Uterus (tissue), 4 donors: Measurements from ENCODE around the gene TDRD15. TPM values are rescaled to one million over a fixed set of nuclear protein-coding genes. Genes with fewer than 3 reads are reported as not detected.

Experiments
- DNase-seq, 2 donors: peaks; one replicate each; pipeline ENCODE4 v3.0.0-alpha.2; 2019 to 2020
- H3K27ac ChIP-seq, 2 donors: fragments of 200-600 bp; sonication (generic); 1 replicate in 1 of 2; 2 replicates in 1 of 2; pipeline ENCODE4 v1.5.1; 2016 to 2018
- H3K27me3 ChIP-seq, 2 donors: fragments of 200-600 bp; sonication (generic); one replicate each; pipeline ENCODE4 v1.5.1; 2018 to 2019; ENCODE audit warnings: control low read depth in 1 of 2
- H3K36me3 ChIP-seq, 2 donors: fragments of 200-600 bp; sonication (generic); one replicate each; pipeline ENCODE4 v1.5.1; 2019; ENCODE audit warnings: control low read depth in 1 of 2
- H3K4me1 ChIP-seq, 2 donors: fragments of 200-600 bp; sonication (generic); one replicate each; pipeline ENCODE4 v1.5.1; 2018 to 2019; ENCODE audit warnings: control low read depth in 1 of 2
- H3K4me3 ChIP-seq, 2 donors: fragments of 200-600 bp; sonication (generic); 1 replicate in 1 of 2; 2 replicates in 1 of 2; pipeline ENCODE4 v1.5.1; 2018 to 2019; ENCODE audit warnings: mild to moderate bottlenecking in 1 of 2
- H3K9me3 ChIP-seq, 2 donors: fragments of 200-600 bp; sonication (generic); one replicate each; pipeline ENCODE4 v1.5.1; 2019; ENCODE audit warnings: control low read depth in 1 of 2
- POLR2A ChIP-seq, 2 donors: fragments of 450-650 bp; IDR thresholded peaks; one replicate each; pipeline ENCODE4 v1.6.1; 2016; ENCODE audit warnings: antibody characterized with exemption in 2 of 2, mild to moderate bottlenecking in 1 of 2, moderate library complexity in 1 of 2
- intact Hi-C: fragments of 100-400 bp; cut with DNase I; formaldehyde crosslinking; loops from one replicate; pipeline ENCODE4 v1.15.1; 2023; ENCODE audit warnings: low total_unique reads
- total RNA-seq, 4 donors: library from RNA; depleted of rRNA in 3 of 4; stranded (reverse); fragments of >200 nt in 3 of 4; gene quantifications; one replicate each; pipeline versions ENCODE4 v1.1.0 to v1.2.4, GENCODE V29; 2014 to 2023
- TF ChIP-seq, protein P1 (sequence below), 4 experiments: fragments of 200-600 bp in 2 of 4; fragments of 450-650 bp in 2 of 4; sonication (generic) in 2 of 4; IDR thresholded peaks; one replicate each; pipeline ENCODE4 v1.5.1; 2016 to 2019; ENCODE audit warnings: antibody characterized with exemption in 4 of 4, mild to moderate bottlenecking in 2 of 4, moderate library complexity in 1 of 4
- donor health status: DM: yes; HTN: yes; CAD: no.

Gene TDRD15
- total RNA-seq, result under 1 TPM in 2 of 4 donors, not detected in 2; under 0.01 to 0.28 TPM

DNA sequence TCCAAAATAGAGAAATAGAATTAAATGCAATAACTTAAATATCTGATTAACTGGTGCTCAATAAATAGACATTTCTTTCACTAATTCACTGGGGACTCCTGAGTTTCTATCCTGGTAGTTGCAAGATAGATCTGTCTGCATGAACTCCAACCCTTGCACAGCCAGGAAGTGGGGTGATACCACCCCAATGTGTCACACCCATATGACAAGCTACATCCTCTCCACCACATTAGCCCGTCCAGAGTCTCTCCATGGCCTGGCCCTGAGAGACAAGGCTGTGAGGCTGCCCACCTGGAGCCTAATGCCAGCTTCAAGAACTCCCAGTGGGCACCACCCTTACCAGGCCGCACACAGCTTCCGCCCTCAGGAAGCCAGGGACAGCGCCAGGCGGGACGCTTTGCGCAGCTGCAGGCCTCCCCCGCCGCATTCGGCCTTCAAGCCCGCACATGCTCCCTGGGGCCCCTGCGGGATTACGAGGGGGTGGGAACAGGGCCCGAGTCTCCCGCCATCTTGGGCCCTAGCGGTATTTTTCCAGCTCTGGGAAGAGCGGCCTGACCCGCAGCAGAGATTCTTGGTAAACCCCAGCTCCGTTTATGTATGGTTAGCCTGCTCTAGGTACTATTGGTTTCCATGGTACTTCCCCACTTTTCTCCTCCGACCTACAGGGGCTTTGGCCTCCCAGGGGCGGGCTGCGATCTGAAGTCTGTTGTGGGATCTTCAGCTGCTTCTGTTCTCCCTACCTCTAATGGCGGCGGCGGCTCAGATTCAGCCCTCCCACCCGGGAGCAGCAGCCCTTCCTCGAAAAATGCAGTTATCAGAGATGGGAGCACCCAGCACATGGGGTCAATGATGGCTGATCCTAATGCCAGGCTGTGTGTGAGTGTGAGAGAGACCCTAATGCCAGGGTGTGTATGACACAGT is at the start of gene TDRD15:
TDRD15 (plus strand) TSS at position 496 of the 921 bp plus-strand sequence. CDS start 13,500 bp downstream, outside the sequence.
- H3K36me3 ChIP-seq, result no peaks in the 10 kb centered on the region
- TF ChIP-seq, protein P1, sequence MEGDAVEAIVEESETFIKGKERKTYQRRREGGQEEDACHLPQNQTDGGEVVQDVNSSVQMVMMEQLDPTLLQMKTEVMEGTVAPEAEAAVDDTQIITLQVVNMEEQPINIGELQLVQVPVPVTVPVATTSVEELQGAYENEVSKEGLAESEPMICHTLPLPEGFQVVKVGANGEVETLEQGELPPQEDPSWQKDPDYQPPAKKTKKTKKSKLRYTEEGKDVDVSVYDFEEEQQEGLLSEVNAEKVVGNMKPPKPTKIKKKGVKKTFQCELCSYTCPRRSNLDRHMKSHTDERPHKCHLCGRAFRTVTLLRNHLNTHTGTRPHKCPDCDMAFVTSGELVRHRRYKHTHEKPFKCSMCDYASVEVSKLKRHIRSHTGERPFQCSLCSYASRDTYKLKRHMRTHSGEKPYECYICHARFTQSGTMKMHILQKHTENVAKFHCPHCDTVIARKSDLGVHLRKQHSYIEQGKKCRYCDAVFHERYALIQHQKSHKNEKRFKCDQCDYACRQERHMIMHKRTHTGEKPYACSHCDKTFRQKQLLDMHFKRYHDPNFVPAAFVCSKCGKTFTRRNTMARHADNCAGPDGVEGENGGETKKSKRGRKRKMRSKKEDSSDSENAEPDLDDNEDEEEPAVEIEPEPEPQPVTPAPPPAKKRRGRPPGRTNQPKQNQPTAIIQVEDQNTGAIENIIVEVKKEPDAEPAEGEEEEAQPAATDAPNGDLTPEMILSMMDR (IDR thresholded peaks at IDR 0.05), result no peak
- no peak for TF ChIP-seq POLR2A (IDR thresholded peaks at IDR 0.05)
- H3K4me3 ChIP-seq, result no peak within 1 kb of the TSS
- peaks cover 0 to 4% of the 10 kb centered on the region in 2 donors for H3K27me3 ChIP-seq
- no peak for DNase-seq
- H3K27ac ChIP-seq, result no peak within 1 kb of the TSS
- no peaks in the 10 kb centered on the region for H3K9me3 ChIP-seq
- no peaks in the 10 kb centered on the region for H3K4me1 ChIP-seq
- intact Hi-C loops, result no loop called here

- Histone ChIP-seq H3K36me3 (no peaks in the 10 kb centered on the region), H3K27ac (no peak overlapping the region), H3K4me1 (no peaks in the 10 kb centered on the region), H3K4me3 (no peak overlapping the region), H3K27me3 (no peaks in the 10 kb centered on the region), H3K9me3 (no peaks in the 10 kb centered on the region)
- no peak for TF ChIP-seq POLR2A (IDR thresholded peaks at IDR 0.05)
- TF ChIP-seq, protein P1 (IDR thresholded peaks at IDR 0.05), result no peak
- intact Hi-C loops, result no loop called here
- no peak for DNase-seq
These were observed 45.5 kb upstream of the TDRD15 start for GRCh38 chr2:21078296-21078695.

- Histone ChIP-seq H3K27me3 (no peaks in the 10 kb centered on the region), H3K4me1 (no peaks in the 10 kb centered on the region), H3K36me3 (no peaks in the 10 kb centered on the region), H3K4me3 (no peak overlapping the region), H3K9me3 (no peaks in the 10 kb centered on the region), H3K27ac (no peak overlapping the region)
- intact Hi-C loops, result no loop called here
- DNase-seq, result no peak
- TF ChIP-seq POLR2A (IDR thresholded peaks at IDR 0.05), result no peak
- TF ChIP-seq, protein P1 (IDR thresholded peaks at IDR 0.05), result no peak
These were observed 40.3 kb upstream of the TDRD15 start for GRCh38 chr2:21083482-21083881.

GRCh38 chr2:21084401-21084800 is 39.4 kb upstream of the TDRD15 start:
- no peaks in the 10 kb centered on the region for H3K27me3 ChIP-seq
- DNase-seq, result no peak
- TF ChIP-seq, protein P1 (IDR thresholded peaks at IDR 0.05), result no peak
- TF ChIP-seq POLR2A (IDR thresholded peaks at IDR 0.05), result no peak

DNA sequence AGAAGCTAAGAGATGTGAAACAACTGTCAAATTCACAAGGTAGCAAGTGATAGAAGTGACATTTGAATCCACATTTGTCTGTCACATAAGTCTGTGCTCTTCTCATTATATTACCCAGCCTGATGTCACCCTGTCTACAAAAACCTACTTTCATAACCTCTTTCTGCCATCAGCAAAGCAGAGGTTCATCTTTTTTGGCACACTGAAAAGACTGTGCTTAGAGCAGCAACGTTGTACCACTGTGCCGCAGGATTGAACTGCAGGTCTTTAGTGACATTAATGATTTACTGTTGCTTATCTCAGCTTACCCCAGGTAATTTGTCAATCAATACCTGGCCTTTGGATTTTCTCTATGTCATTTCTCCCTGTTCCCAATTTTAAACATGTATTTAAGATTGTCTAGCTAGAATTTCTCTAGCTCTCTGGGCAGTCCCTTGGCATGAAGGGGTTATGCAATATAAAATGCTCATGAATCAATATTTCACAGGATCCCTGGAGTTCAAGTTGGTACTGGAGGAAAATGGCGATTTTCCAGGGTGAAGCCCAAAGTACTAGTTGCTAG is 31.4 kb upstream of the TDRD15 start:
- no peak for TF ChIP-seq POLR2A (IDR thresholded peaks at IDR 0.05)
- TF ChIP-seq, protein P1 (IDR thresholded peaks at IDR 0.05), result no peak
- H3K4me3 ChIP-seq, result no peak overlapping the region
- no peaks in the 10 kb centered on the region for H3K4me1 ChIP-seq
- H3K27me3 ChIP-seq, result no peaks in the 10 kb centered on the region
- DNase-seq, result no peak
- intact Hi-C loops, result no loop called here
- H3K36me3 ChIP-seq, result no peaks in the 10 kb centered on the region
- H3K9me3 ChIP-seq, result no peaks in the 10 kb centered on the region
- no peak overlapping the region for H3K27ac ChIP-seq

More at GRCh38 chr2:21084401-21084800, 39.4 kb upstream of the TDRD15 start:
- Histone ChIP-seq H3K4me3 (no peak overlapping the region), H3K9me3 (no peaks in the 10 kb centered on the region), H3K27ac (no peak overlapping the region), H3K36me3 (no peaks in the 10 kb centered on the region), H3K4me1 (no peaks in the 10 kb centered on the region)
- intact Hi-C loops, result no loop called here
